CD4-positive, alpha-beta T cell (primary cell): ENCODE results near the gene ANKS1B. TPM values are rescaled to one million over a fixed set of nuclear protein-coding genes. Genes with fewer than 3 reads are reported as not detected.
"Not testable (repeated sequence)": the region's sequence is repeated elsewhere in the genome, so short reads cannot be mapped to it uniquely, and the experiment has no call there.

Source experiments
- ATAC-seq: fragments of 200-7000 bp; cut with Tn5 transposase; one replicate; pipeline ENCODE4 v1.10.0; 2022; ENCODE audit warnings: mild to moderate bottlenecking; ENCODE audit not compliant: poor library complexity
- CTCF ChIA-PET: fragments of 350-600 bp; sonication (Branson Sonifier 250); formaldehyde crosslinking; loops from one replicate; lab custom pipeline; 2021; ENCODE audit warnings: antibody characterized with exemption, inconsistent platforms; lab: Charles Lee
- POLR2A ChIA-PET: fragments of 350-600 bp; sonication (Branson Sonifier 250); formaldehyde crosslinking; loops from one replicate; lab custom pipeline; 2021; ENCODE audit warnings: antibody characterized with exemption, inconsistent platforms; lab: Charles Lee
- DNase-seq, 14 experiments: peaks; one replicate each; pipeline ENCODE4 v3.0.0-alpha.2; 2013 to 2020; ENCODE audit warnings: mixed read lengths in 2 of 14
- H3K27ac ChIP-seq, 2 donors: one replicate each; pipeline versions ENCODE4 v1.5.1 to v1.7.0; 2013; ENCODE audit warnings: low read length in 2 of 2, low read depth in 1 of 2, mild to moderate bottlenecking in 1 of 2
- H3K27me3 ChIP-seq, 2 experiments: 1 replicate in 1 of 2; 2 replicates in 1 of 2; pipeline versions ENCODE4 v1.6.1 to v1.7.0; 2013; ENCODE audit warnings: low read length in 2 of 2, control low read depth in 1 of 2, mild to moderate bottlenecking in 1 of 2, moderate library complexity in 1 of 2; ENCODE audit not compliant: insufficient read depth in 2 of 2, control insufficient read depth in 1 of 2
- H3K36me3 ChIP-seq: one replicate; pipeline ENCODE4 v1.6.1; 2013; ENCODE audit warnings: low read length, control low read depth; ENCODE audit not compliant: insufficient read depth
- H3K4me1 ChIP-seq: one replicate; pipeline ENCODE4 v1.6.1; 2013; ENCODE audit warnings: low read length, control low read depth; ENCODE audit not compliant: insufficient read depth
- H3K4me3 ChIP-seq: one replicate; pipeline ENCODE4 v1.5.1; 2013; ENCODE audit warnings: mild to moderate bottlenecking, low read length, moderate library complexity
- H3K9me3 ChIP-seq, 2 experiments: 1 replicate in 1 of 2; 2 replicates in 1 of 2; pipeline versions ENCODE4 v1.6.1 to v1.7.0; 2013; ENCODE audit warnings: low read length in 2 of 2, mild to moderate bottlenecking in 2 of 2, control low read depth in 1 of 2, moderate library complexity in 1 of 2; ENCODE audit not compliant: control insufficient read depth in 1 of 2, insufficient read depth in 1 of 2
- H3K27ac Mint-ChIP-seq: one replicate; pipeline ENCODE4 v1.8.0; 2020; ENCODE audit warnings: mixed read lengths
- H3K27me3 Mint-ChIP-seq: one replicate; pipeline ENCODE4 v1.8.0; 2021; ENCODE audit warnings: mixed read lengths
- H3K36me3 Mint-ChIP-seq: one replicate; pipeline ENCODE4 v1.8.0; 2021; ENCODE audit warnings: low read depth, mixed read lengths
- H3K4me1 Mint-ChIP-seq: one replicate; pipeline ENCODE4 v1.8.0; 2021; ENCODE audit warnings: low read depth, mixed read lengths
- H3K4me3 Mint-ChIP-seq: one replicate; pipeline ENCODE4 v1.8.0; 2020; ENCODE audit warnings: mild to moderate bottlenecking, mixed read lengths
- H3K9me3 Mint-ChIP-seq: one replicate; pipeline ENCODE4 v1.8.0; 2020; ENCODE audit warnings: mixed read lengths
- intact Hi-C, 2 experiments: fragments of 100-400 bp; cut with DNase I in 1 of 2; cut with micrococcal nuclease in 1 of 2; formaldehyde crosslinking; loops; one replicate each; pipeline versions ENCODE4 v1.15.1 to v1.9.0; 2023 to 2025; cut with DNase I, micrococcal nuclease
- total RNA-seq, 174 experiments: library from RNA in 2 of 174; stranded (reverse) in 2 of 174; gene quantifications; one replicate each; pipeline ENCODE4 v1.2.3 and lab custom pipeline; 2021 to 2026
- TF ChIP-seq, protein P1 (sequence below): fragments of 200-600 bp; IDR thresholded peaks from one replicate; pipeline ENCODE4 v1.8.0; 2022; ENCODE audit warnings: antibody characterized with exemption, mild to moderate bottlenecking

The ANKS1B gene
- total RNA-seq, 2 experiments from 2014 or later = 0.16 to 1.1 TPM

- intact Hi-C loops = no loop called here
- Mint-ChIP-seq H3K4me3 (no peak overlapping the region), H3K27ac (no peak overlapping the region), H3K36me3 (no peaks in the 10 kb centered on the region), H3K4me1 (no peaks in the 10 kb centered on the region), H3K27me3 (no peaks in the 10 kb centered on the region), H3K9me3 (no peaks in the 10 kb centered on the region)
- Histone ChIP-seq H3K36me3 (no peaks in the 10 kb centered on the region), H3K4me3 (no peak overlapping the region), H3K27ac (no peak overlapping the region), H3K4me1 (no peaks in the 10 kb centered on the region), H3K9me3 (peaks cover 0 to 11% of the 10 kb centered on the region in 2 experiments), H3K27me3 (no peaks in the 10 kb centered on the region)
- POLR2A ChIA-PET = no interaction called here
- TF ChIP-seq, protein P1, sequence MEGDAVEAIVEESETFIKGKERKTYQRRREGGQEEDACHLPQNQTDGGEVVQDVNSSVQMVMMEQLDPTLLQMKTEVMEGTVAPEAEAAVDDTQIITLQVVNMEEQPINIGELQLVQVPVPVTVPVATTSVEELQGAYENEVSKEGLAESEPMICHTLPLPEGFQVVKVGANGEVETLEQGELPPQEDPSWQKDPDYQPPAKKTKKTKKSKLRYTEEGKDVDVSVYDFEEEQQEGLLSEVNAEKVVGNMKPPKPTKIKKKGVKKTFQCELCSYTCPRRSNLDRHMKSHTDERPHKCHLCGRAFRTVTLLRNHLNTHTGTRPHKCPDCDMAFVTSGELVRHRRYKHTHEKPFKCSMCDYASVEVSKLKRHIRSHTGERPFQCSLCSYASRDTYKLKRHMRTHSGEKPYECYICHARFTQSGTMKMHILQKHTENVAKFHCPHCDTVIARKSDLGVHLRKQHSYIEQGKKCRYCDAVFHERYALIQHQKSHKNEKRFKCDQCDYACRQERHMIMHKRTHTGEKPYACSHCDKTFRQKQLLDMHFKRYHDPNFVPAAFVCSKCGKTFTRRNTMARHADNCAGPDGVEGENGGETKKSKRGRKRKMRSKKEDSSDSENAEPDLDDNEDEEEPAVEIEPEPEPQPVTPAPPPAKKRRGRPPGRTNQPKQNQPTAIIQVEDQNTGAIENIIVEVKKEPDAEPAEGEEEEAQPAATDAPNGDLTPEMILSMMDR = no peak
- CTCF ChIA-PET = no interaction called here
- DNase-seq (no peak), ATAC-seq (no peak)
Observed at GRCh38 chr12:99644629-99645028, 340.1 kb downstream of the ANKS1B start.

DNA sequence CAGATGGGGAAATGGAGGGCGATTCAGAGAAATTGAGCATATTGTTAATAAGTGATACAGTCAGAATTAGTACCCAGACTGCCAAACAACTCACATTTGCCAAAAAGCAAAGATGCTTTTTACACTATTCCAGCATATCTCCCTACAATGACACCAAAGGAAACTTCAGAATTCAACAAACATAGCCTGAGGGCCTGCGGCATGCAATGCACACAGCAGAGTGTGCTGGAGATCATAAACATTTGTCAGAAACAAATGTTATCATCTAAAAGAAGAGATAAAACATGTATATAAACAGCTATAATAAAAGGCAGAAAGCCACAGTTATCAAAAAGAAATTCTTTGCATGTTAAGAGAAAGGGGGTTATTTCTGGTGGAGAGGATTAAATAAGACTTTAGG is 357.3 kb downstream of the ANKS1B start:
- Mint-ChIP-seq H3K4me3 (no peak overlapping the region), H3K27me3 (no peaks in the 10 kb centered on the region), H3K9me3 (peaks cover 14% of the 10 kb centered on the region), H3K4me1 (no peaks in the 10 kb centered on the region), H3K36me3 (no peaks in the 10 kb centered on the region), H3K27ac (no peak overlapping the region)
- Histone ChIP-seq H3K27ac (no peak overlapping the region), H3K9me3 (no peaks in the 10 kb centered on the region), H3K4me1 (no peaks in the 10 kb centered on the region), H3K27me3 (no peaks in the 10 kb centered on the region), H3K36me3 (no peaks in the 10 kb centered on the region), H3K4me3 (no peak overlapping the region)
- DNase-seq = no peak
- intact Hi-C loops = no loop called here
- ChIA-PET POLR2A (no interaction called here), CTCF (no interaction called here)
- TF ChIP-seq, protein P1 = no peak
- no peak for ATAC-seq

- H3K4me3 ChIP-seq, POLR2A ChIA-PET, H3K36me3 ChIP-seq, H3K4me1 ChIP-seq, intact Hi-C loops, H3K36me3 Mint-ChIP-seq, H3K27ac ChIP-seq, H3K27ac Mint-ChIP-seq, H3K27me3 Mint-ChIP-seq, ATAC-seq, H3K4me1 Mint-ChIP-seq, H3K9me3 ChIP-seq, DNase-seq, H3K27me3 ChIP-seq, CTCF ChIA-PET, H3K4me3 Mint-ChIP-seq: not testable (repeated sequence)
- H3K9me3 Mint-ChIP-seq = peaks cover 17% of the 10 kb centered on the region
Observed at GRCh38 chr12:99624591-99624990, 360.1 kb downstream of the ANKS1B start.

- no peak overlapping the region for H3K4me3 Mint-ChIP-seq
- Histone ChIP-seq H3K4me3 (no peak overlapping the region), H3K27me3 (no peaks in the 10 kb centered on the region), H3K27ac (no peak overlapping the region), H3K36me3 (no peaks in the 10 kb centered on the region), H3K4me1 (no peaks in the 10 kb centered on the region), H3K9me3 (peaks cover 0 to 11% of the 10 kb centered on the region in 2 experiments)
- CTCF ChIA-PET = no interaction called here
- peaks cover 19% of the 10 kb centered on the region for H3K9me3 Mint-ChIP-seq
- H3K27me3 Mint-ChIP-seq = no peaks in the 10 kb centered on the region
- no peak overlapping the region for H3K27ac Mint-ChIP-seq
- no peaks in the 10 kb centered on the region for H3K4me1 Mint-ChIP-seq
- intact Hi-C loops = no loop called here
- DNase-seq (no peak), ATAC-seq (no peak)
- POLR2A ChIA-PET = no interaction called here
- H3K36me3 Mint-ChIP-seq = no peaks in the 10 kb centered on the region
- TF ChIP-seq, protein P1 = no peak
Observed at GRCh38 chr12:99620159-99620479, 364.6 kb downstream of the ANKS1B start.
